OCI-LY1 (cell line): ENCODE results near the gene GOT2.
"Not testable (repeated sequence)": the region's sequence is repeated elsewhere in the genome, so short reads cannot be mapped to it uniquely, and the experiment has no call there.

ENCODE experiments used
- H2AFZ ChIP-seq: fragments of 200-600 bp; sonication (generic), shearing (Covaris generic); 2 replicates; pipeline ENCODE4 v1.6.0; 2014; ENCODE audit warnings: antibody characterized with exemption, mild to moderate bottlenecking, low read length
- H3F3A ChIP-seq: fragments of 200-600 bp; sonication (generic), shearing (Covaris generic); 2 replicates; pipeline ENCODE4 v1.6.0; 2014; ENCODE audit warnings: mild to moderate bottlenecking, antibody characterized with exemption, low read length, moderate library complexity; ENCODE audit not compliant: insufficient read depth
- H3K27ac ChIP-seq: fragments of 200-600 bp; sonication (generic); 2 replicates; pipeline ENCODE4 v1.5.1; 2014; ENCODE audit warnings: low read length, mixed run types, mild to moderate bottlenecking, low read depth; ENCODE audit not compliant: poor library complexity, severe bottlenecking
- H3K27me3 ChIP-seq: fragments of 200-600 bp; sonication (generic); 2 replicates; pipeline ENCODE4 v1.6.0; 2014; ENCODE audit warnings: antibody characterized with exemption, mild to moderate bottlenecking, low read length, moderate library complexity; ENCODE audit not compliant: insufficient read depth
- H3K36me3 ChIP-seq: fragments of 200-600 bp; sonication (generic); 2 replicates; pipeline ENCODE4 v1.6.1; 2014; ENCODE audit warnings: mild to moderate bottlenecking, antibody characterized with exemption, low read length, moderate library complexity, mixed read lengths; ENCODE audit not compliant: insufficient read depth
- H3K4me1 ChIP-seq: fragments of 200-600 bp; sonication (generic); 2 replicates; pipeline ENCODE4 v1.5.1; 2014; ENCODE audit warnings: mild to moderate bottlenecking, low read length, moderate library complexity; ENCODE audit not compliant: insufficient read depth, severe bottlenecking
- H3K4me2 ChIP-seq: fragments of 200-600 bp; sonication (generic), shearing (Covaris generic); 2 replicates; pipeline ENCODE4 v1.6.1; 2014; ENCODE audit warnings: low read length
- H3K4me3 ChIP-seq: fragments of 200-600 bp; sonication (generic); 2 replicates; pipeline ENCODE4 v1.5.1; 2014; ENCODE audit warnings: low read length, low read depth, mild to moderate bottlenecking, mixed read lengths; ENCODE audit not compliant: poor library complexity, severe bottlenecking
- H3K79me2 ChIP-seq: fragments of 200-600 bp; shearing (Covaris generic); 2 replicates; pipeline ENCODE4 v1.6.1; 2016; ENCODE audit warnings: mixed run types, low read length, mixed read lengths; ENCODE audit not compliant: insufficient read depth
- H3K9ac ChIP-seq: fragments of 200-600 bp; sonication (generic), shearing (Covaris generic); 2 replicates; pipeline ENCODE4 v1.6.1; 2014; ENCODE audit warnings: mild to moderate bottlenecking, low read length, mixed read lengths
- H3K9me2 ChIP-seq: fragments of 200-600 bp; sonication (generic), shearing (Covaris generic); 2 replicates; pipeline ENCODE4 v1.6.1; 2014; ENCODE audit warnings: low read depth, mild to moderate bottlenecking, low read length, mixed read lengths
- H3K9me3 ChIP-seq: fragments of 200-600 bp; shearing (Covaris generic); 2 replicates; pipeline ENCODE4 v1.6.1; 2014; ENCODE audit warnings: low read length, mixed read lengths
- H4K20me1 ChIP-seq: fragments of 200-600 bp; sonication (generic), shearing (Covaris generic); 2 replicates; pipeline ENCODE4 v1.6.0; 2016; ENCODE audit warnings: mild to moderate bottlenecking, low read length; ENCODE audit not compliant: insufficient read depth
- CTCF ChIP-seq: fragments of 200-600 bp; sonication (generic), shearing (Covaris generic); IDR thresholded peaks from 2 replicates; pipeline ENCODE4 v1.5.1; 2017; ENCODE audit warnings: mild to moderate bottlenecking, antibody characterized with exemption, low read length, moderate library complexity, mixed read lengths
- EZH2 ChIP-seq: fragments of 200-600 bp; sonication (generic), shearing (Covaris generic); IDR thresholded peaks from 2 replicates; pipeline ENCODE4 v1.8.0; 2017; ENCODE audit warnings: borderline replicate concordance, mixed run types, mild to moderate bottlenecking, antibody characterized with exemption, low read length, moderate library complexity, mixed read lengths

The GOT2 gene

GRCh38 chr16:58670177-58670576, 63.9 kb downstream of the GOT2 start:
- no peaks in the 10 kb centered on the region for H3F3A ChIP-seq
- no peaks in the 10 kb centered on the region for H4K20me1 ChIP-seq
- H3K4me3 ChIP-seq, result no peak overlapping the region
- H3K9me2 ChIP-seq, result no peaks in the 10 kb centered on the region
- H3K9me3 ChIP-seq, result no peaks in the 10 kb centered on the region
- no peaks in the 10 kb centered on the region for H3K4me1 ChIP-seq
- no peak overlapping the region for H3K27ac ChIP-seq
- H3K4me2 ChIP-seq, result no peak overlapping the region
- no peak overlapping the region for H3K9ac ChIP-seq
- H3K79me2 ChIP-seq, result no peaks in the 10 kb centered on the region
- peaks cover 4% of the 10 kb centered on the region; the same call in 1 of the 2 replicates for H3K36me3 ChIP-seq
- no peaks in the 10 kb centered on the region for H3K27me3 ChIP-seq
- TF ChIP-seq CTCF (no peak), EZH2 (no peak)
- no peak overlapping the region for H2AFZ ChIP-seq

- Histone ChIP-seq H3K4me3 (no peak overlapping the region), H3K9ac (no peak overlapping the region), H3K9me3 (no peaks in the 10 kb centered on the region), H3K9me2 (no peaks in the 10 kb centered on the region), H3K27ac (no peak overlapping the region), H3K36me3 (peaks cover 4% of the 10 kb centered on the region; the same call in 1 of the 2 replicates), H3K79me2 (no peaks in the 10 kb centered on the region), H3F3A (no peaks in the 10 kb centered on the region), H3K27me3 (no peaks in the 10 kb centered on the region), H3K4me2 (no peak overlapping the region), H4K20me1 (no peaks in the 10 kb centered on the region), H3K4me1 (no peaks in the 10 kb centered on the region), H2AFZ (no peak overlapping the region)
- TF ChIP-seq EZH2 (no peak), CTCF (no peak)
Measured at GRCh38 chr16:58665200-58665599, 68.9 kb downstream of the GOT2 start.

- Histone ChIP-seq H3K79me2 (no peaks in the 10 kb centered on the region), H3K9me3 (no peaks in the 10 kb centered on the region), H3K4me2 (no peak overlapping the region), H3K4me1 (no peaks in the 10 kb centered on the region), H3K27ac (no peak overlapping the region), H3K9ac (no peak overlapping the region), H3K36me3 (no peaks in the 10 kb centered on the region; the same call in 1 of the 2 replicates), H4K20me1 (no peaks in the 10 kb centered on the region), H3F3A (no peaks in the 10 kb centered on the region), H3K9me2 (no peaks in the 10 kb centered on the region), H3K4me3 (no peak overlapping the region), H3K27me3 (no peaks in the 10 kb centered on the region), H2AFZ (no peak overlapping the region)
- TF ChIP-seq CTCF, result peak; percentile 71
- no peak for TF ChIP-seq EZH2
Measured at GRCh38 chr16:58661199-58661830, 72.8 kb downstream of the GOT2 start.

GRCh38 chr16:58659911-58660310, 74.2 kb downstream of the GOT2 start:
- H3K4me2 ChIP-seq, H3K36me3 ChIP-seq, H2AFZ ChIP-seq, H3K9me2 ChIP-seq, H3K9ac ChIP-seq, H3K4me1 ChIP-seq, H3F3A ChIP-seq, H3K27me3 ChIP-seq, H3K9me3 ChIP-seq, H3K27ac ChIP-seq, H3K79me2 ChIP-seq, H3K4me3 ChIP-seq, H4K20me1 ChIP-seq: not testable (repeated sequence)
